Measurements from ENCODE around the gene PRKCD.

DNA sequence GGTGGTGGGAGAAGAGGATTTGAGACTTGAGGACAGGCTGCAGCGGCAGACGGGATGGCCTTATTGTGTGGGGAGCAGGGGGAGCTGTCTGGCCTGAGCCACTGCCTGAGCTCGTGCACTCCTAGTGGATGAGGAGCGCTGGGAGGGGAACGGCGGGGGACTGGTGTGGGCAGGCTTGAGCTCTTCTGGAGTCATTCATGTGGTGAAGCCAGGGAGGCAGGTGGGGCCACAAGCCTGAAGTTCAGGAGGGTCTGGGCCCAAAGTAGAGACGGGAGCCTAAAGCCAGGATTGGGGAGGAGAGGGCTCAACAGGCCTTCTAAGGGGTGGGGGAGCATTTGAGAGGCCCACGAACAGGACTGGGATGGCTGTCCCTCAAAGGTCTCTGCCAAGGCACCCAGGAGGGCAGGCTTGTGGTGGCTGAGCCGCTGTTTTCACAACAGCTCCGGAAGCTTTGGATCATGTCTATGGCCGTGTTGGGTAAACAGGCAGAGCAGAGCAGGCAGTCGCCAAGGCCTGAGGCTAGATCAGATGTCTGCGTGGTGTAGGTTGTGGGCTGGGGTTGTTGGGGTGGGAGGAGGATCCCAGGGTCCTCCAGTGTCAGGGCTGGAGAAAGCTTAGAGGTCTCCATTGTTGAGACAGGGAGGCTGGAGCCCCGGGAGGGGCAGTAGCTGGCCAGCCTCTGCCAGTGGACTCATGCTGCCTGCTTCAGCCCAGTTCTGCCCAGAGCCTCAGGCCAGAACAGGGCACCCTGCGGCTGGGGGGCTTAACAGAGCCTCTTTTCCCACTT is 8.2 kb downstream of the PRKCD start:
- TF ChIP-seq CTCF (IDR thresholded peaks at IDR 0.05) (no peak), POLR2A (IDR thresholded peaks at IDR 0.05) (no peak), EP300 (IDR thresholded peaks at IDR 0.05) (no peak), POLR2AphosphoS5 (IDR thresholded peaks at IDR 0.05) (no peak)

All from sigmoid colon (tissue), 4 donors.